ENCODE data around the gene DYNC1I2. TPM values are rescaled to one million over a fixed set of nuclear protein-coding genes. Genes with fewer than 3 reads are reported as not detected.

Gene DYNC1I2
- total RNA-seq, 2 experiments from 2014 or later: 41.6 to 49.5 TPM

- Mint-ChIP-seq H3K4me3 (no peak overlapping the region), H3K36me3 (peaks cover 3% of the 10 kb centered on the region), H3K27me3 (no peaks in the 10 kb centered on the region), H3K27ac (no peak overlapping the region), H3K4me1 (peaks cover 2% of the 10 kb centered on the region), H3K9me3 (ENCODE audit: low read depth) (no peaks in the 10 kb centered on the region)
- DNase-seq: no peak
- CTCF ChIA-PET: interaction anchor here (1.2 to 11.1 kb wide), 11 partner anchors 9 to 763 kb away, joined by 3 to 142 read pairs (median 6); partner anchors contain the start of gene DLX2
- ATAC-seq: no peak
Measured at GRCh38 chr2:171702781-171703556, 15.7 kb downstream of the DYNC1I2 start.

GRCh38 chr2:171703574-171704347, 16.5 kb downstream of the DYNC1I2 start:
- H3K36me3 Mint-ChIP-seq: peaks cover 3% of the 10 kb centered on the region
- no peaks in the 10 kb centered on the region for H3K9me3 Mint-ChIP-seq (ENCODE audit: low read depth)
- CTCF ChIA-PET: interaction anchor here (0.9 to 11.1 kb wide), 13 partner anchors 9 to 762 kb away, joined by 3 to 142 read pairs (median 5); partner anchors contain the start of gene DLX2
- no peak overlapping the region for H3K4me3 Mint-ChIP-seq
- ATAC-seq: no peak
- no peak for DNase-seq
- no peaks in the 10 kb centered on the region for H3K27me3 Mint-ChIP-seq
- peaks cover 2% of the 10 kb centered on the region for H3K4me1 Mint-ChIP-seq
- no peak overlapping the region for H3K27ac Mint-ChIP-seq

- Mint-ChIP-seq H3K36me3 (peaks cover 3% of the 10 kb centered on the region), H3K27me3 (no peaks in the 10 kb centered on the region), H3K27ac (no peak overlapping the region), H3K4me1 (peaks cover 2% of the 10 kb centered on the region), H3K9me3 (ENCODE audit: low read depth) (no peaks in the 10 kb centered on the region), H3K4me3 (no peak overlapping the region)
- no peak for ATAC-seq
- no peak for DNase-seq
- CTCF ChIA-PET: interaction anchor here (0.6 to 11.1 kb wide), 6 partner anchors 10 to 761 kb away, joined by 3 to 142 read pairs (median 4); partner anchors contain the start of gene DLX2
Measured at GRCh38 chr2:171706152-171706803, 19.0 kb downstream of the DYNC1I2 start.

GRCh38 chr2:171707752-171708151, 20.5 kb downstream of the DYNC1I2 start:
- DNase-seq (no peak), ATAC-seq (no peak)
- CTCF ChIA-PET: interaction anchor here (1.3 to 11.1 kb wide), 3 partner anchors 10 to 396 kb away, joined by 3 to 142 read pairs (median 7); partner anchors contain the start of gene DLX2
- Mint-ChIP-seq H3K4me3 (no peak overlapping the region), H3K27me3 (no peaks in the 10 kb centered on the region), H3K27ac (no peak overlapping the region), H3K9me3 (ENCODE audit: low read depth) (no peaks in the 10 kb centered on the region), H3K36me3 (peaks cover 3% of the 10 kb centered on the region), H3K4me1 (peaks cover 10% of the 10 kb centered on the region)

- Mint-ChIP-seq H3K27me3 (no peaks in the 10 kb centered on the region), H3K4me3 (no peak overlapping the region), H3K36me3 (peaks cover 2% of the 10 kb centered on the region), H3K9me3 (ENCODE audit: low read depth) (no peaks in the 10 kb centered on the region), H3K4me1 (peaks cover 10% of the 10 kb centered on the region), H3K27ac (no peak overlapping the region)
- no peak for ATAC-seq
- CTCF ChIA-PET: interaction anchor here (2.2 kb wide), 1 partner anchor 8 kb away, joined by 7 read pairs; no protein-coding TSS in a partner anchor
- DNase-seq: no peak
Measured at GRCh38 chr2:171709011-171709685, 21.9 kb downstream of the DYNC1I2 start.

- H3K36me3 Mint-ChIP-seq: peaks cover 3% of the 10 kb centered on the region
- no peaks in the 10 kb centered on the region for H3K9me3 Mint-ChIP-seq (ENCODE audit: low read depth)
- DNase-seq (no peak), ATAC-seq (no peak)
- H3K27me3 Mint-ChIP-seq: no peaks in the 10 kb centered on the region
- peaks cover 10% of the 10 kb centered on the region for H3K4me1 Mint-ChIP-seq
- CTCF ChIA-PET: interaction anchor here (0.7 to 1.2 kb wide), 6 partner anchors 11 to 395 kb away, joined by 3 to 6 read pairs (median 3); partner anchors contain the start of gene DLX2
- no peak overlapping the region for H3K4me3 Mint-ChIP-seq
- no peak overlapping the region for H3K27ac Mint-ChIP-seq
Measured at GRCh38 chr2:171711351-171711750, 24.1 kb downstream of the DYNC1I2 start.

GRCh38 chr2:171712051-171712450, 24.8 kb downstream of the DYNC1I2 start:
- Mint-ChIP-seq H3K27me3 (no peaks in the 10 kb centered on the region), H3K36me3 (peaks cover 3% of the 10 kb centered on the region), H3K4me1 (peaks cover 8% of the 10 kb centered on the region), H3K4me3 (no peak overlapping the region), H3K27ac (no peak overlapping the region), H3K9me3 (ENCODE audit: low read depth) (no peaks in the 10 kb centered on the region)
- CTCF ChIA-PET: interaction anchor here (0.8 to 1.4 kb wide), 3 partner anchors 8 to 395 kb away, joined by 3 to 6 read pairs (median 6); no protein-coding TSS in a partner anchor
- ATAC-seq: no peak
- no peak for DNase-seq

GRCh38 chr2:171718720-171719119, 31.5 kb downstream of the DYNC1I2 start:
- Mint-ChIP-seq H3K4me3 (peak overlapping the region; percentile 32), H3K27me3 (no peaks in the 10 kb centered on the region), H3K4me1 (peaks cover 9% of the 10 kb centered on the region), H3K9me3 (ENCODE audit: low read depth) (no peaks in the 10 kb centered on the region), H3K36me3 (peaks cover 11% of the 10 kb centered on the region), H3K27ac (peak overlapping the region; percentile 74)
- ATAC-seq (peak; percentile 93), DNase-seq (no peak)
- CTCF ChIA-PET: interaction anchor here (0.9 to 1.6 kb wide), 4 partner anchors 8 to 386 kb away, joined by 3 to 4 read pairs (median 4); partner anchors contain the start of gene DLX2

- H3K9me3 Mint-ChIP-seq (ENCODE audit: low read depth): no peaks in the 10 kb centered on the region
- no peaks in the 10 kb centered on the region for H3K27me3 Mint-ChIP-seq
- DNase-seq: no peak
- no peak for ATAC-seq
- H3K27ac Mint-ChIP-seq: no peak overlapping the region
- peaks cover 11% of the 10 kb centered on the region for H3K36me3 Mint-ChIP-seq
- no peak overlapping the region for H3K4me3 Mint-ChIP-seq
- H3K4me1 Mint-ChIP-seq: peaks cover 9% of the 10 kb centered on the region
- CTCF ChIA-PET: interaction anchor here (0.9 to 1.6 kb wide), 2 partner anchors 71 to 385 kb away, joined by 3 to 4 read pairs; no protein-coding TSS in a partner anchor
Measured at GRCh38 chr2:171719660-171720059, 32.4 kb downstream of the DYNC1I2 start.

GRCh38 chr2:171723716-171724683, 36.7 kb downstream of the DYNC1I2 start:
- Mint-ChIP-seq H3K9me3 (ENCODE audit: low read depth) (no peaks in the 10 kb centered on the region), H3K27ac (no peak overlapping the region), H3K27me3 (no peaks in the 10 kb centered on the region), H3K4me3 (no peak overlapping the region), H3K4me1 (peaks cover 3% of the 10 kb centered on the region), H3K36me3 (peaks cover 15% of the 10 kb centered on the region)
- CTCF ChIA-PET: interaction anchor here (1.2 to 1.8 kb wide), 2 partner anchors 23 to 89 kb away, joined by 3 read pairs; no protein-coding TSS in a partner anchor
- DNase-seq: no peak
- ATAC-seq: no peak

- Mint-ChIP-seq H3K9me3 (ENCODE audit: low read depth) (no peaks in the 10 kb centered on the region), H3K4me1 (no peaks in the 10 kb centered on the region), H3K36me3 (peaks cover 33% of the 10 kb centered on the region), H3K27me3 (no peaks in the 10 kb centered on the region), H3K4me3 (no peak overlapping the region), H3K27ac (no peak overlapping the region)
- ATAC-seq (no peak), DNase-seq (no peak)
- CTCF ChIA-PET: no interaction called here
Measured at GRCh38 chr2:171726847-171727450, 39.7 kb downstream of the DYNC1I2 start.
